Right kidney (tissue), 1 donor: ENCODE results near the gene SUFU.
A peak's percentile ranks its signal among the peaks of the same experiment; 100 is the strongest.

ENCODE experiments used
- DNase-seq: peaks from one replicate; pipeline ENCODE4 v3.0.0-alpha.2; 2016

SUFU gene

DNA sequence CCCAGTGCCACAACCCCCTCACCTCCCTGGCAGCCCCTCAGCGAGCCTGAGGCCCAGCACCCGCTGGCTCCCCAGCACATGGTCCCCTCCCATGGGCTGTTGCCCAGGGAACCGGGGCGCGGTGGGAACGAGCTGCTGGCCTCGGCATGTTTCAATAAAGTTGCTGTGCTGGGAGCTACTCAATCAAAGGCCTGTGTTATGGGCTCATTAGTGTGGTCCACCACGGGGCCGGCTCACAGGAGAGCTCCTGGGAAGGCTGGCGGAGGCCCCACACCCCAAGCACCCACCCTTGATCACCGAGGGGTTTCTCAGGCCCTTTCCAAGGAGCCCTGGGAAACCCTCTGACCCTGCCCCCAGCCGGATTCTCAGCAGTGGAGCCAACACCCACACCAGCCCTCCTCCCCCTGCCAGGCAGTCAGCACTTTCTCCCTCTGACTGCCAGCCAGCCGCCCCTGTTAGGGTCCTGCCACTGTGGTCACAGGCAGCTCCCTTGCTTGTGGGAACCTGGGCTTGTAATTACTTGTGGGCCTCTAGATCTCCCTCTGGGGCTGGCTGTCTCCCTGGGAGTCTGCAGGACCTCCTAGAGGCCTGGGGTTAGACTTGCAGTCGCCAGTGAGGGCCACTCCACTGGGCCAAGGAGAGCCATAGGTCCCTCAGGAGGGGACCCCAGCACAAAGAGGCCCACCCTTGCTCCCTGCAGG, 115.7 kb downstream of the SUFU start:
- no peak for DNase-seq

DNA sequence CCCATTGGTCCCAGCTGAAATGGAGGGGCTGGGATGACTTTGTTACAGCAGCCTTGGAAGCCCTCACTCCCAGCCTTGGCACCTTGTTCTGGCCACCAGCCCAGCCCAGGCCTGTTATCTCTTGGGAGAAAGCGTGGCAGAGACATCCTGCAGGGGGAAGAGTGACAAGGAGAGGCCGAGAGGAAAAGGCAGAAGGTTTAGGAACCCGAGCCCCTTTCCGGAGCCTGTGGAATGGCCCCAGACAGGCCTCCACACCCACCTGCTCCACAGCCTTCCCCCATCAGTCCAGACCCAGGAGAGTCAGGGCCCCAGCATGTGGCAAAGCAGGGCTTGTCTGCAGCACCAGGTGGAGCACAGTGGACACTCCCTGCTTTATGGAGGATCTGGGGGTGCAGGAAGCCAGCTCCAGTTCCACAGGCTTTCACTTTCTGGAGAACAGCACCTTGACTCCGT, 116.4 kb downstream of the SUFU start:
- no peak for DNase-seq

DNA sequence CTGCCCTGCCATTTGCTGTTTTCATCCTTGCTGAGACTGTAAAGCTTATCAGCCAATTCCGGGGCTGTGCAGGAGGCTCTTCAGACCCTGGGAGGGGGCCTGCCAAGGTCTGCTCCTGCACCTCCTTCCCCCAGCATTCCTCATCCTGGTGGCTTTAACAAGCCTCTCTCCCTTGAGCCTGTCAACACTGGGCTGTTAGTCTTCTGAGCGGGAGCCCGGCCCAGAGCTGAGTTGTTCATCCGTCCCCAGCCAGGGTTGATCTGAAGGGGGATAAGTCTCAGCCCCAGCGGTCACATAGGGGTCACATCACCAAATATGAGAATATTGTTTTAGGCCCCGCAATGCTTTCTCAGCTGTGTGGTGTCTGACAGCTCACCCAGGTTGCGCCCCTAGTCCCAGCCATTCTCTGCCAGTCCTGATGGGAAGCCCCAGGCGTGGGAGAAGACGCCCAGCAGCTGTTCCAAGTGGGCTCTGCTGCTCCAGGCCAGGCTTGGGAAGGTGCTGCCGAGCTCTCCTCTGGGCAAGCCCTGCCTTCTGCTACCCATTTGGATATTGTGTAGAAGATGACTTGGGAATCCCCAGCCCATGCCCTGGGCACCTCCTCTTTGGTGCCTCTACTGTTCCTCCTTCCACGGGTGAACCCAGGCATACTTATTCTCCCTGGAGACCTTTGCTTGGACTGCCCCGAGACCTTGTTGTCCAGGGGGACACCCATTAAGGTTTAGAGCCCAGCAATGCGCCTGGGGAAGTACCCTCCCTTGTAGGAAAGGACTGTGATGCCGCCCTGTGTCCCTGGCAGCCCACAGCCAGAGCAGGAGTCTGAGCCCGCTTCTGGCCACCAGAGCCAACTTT, 117.0 kb downstream of the SUFU start:
- no peak for DNase-seq

DNA sequence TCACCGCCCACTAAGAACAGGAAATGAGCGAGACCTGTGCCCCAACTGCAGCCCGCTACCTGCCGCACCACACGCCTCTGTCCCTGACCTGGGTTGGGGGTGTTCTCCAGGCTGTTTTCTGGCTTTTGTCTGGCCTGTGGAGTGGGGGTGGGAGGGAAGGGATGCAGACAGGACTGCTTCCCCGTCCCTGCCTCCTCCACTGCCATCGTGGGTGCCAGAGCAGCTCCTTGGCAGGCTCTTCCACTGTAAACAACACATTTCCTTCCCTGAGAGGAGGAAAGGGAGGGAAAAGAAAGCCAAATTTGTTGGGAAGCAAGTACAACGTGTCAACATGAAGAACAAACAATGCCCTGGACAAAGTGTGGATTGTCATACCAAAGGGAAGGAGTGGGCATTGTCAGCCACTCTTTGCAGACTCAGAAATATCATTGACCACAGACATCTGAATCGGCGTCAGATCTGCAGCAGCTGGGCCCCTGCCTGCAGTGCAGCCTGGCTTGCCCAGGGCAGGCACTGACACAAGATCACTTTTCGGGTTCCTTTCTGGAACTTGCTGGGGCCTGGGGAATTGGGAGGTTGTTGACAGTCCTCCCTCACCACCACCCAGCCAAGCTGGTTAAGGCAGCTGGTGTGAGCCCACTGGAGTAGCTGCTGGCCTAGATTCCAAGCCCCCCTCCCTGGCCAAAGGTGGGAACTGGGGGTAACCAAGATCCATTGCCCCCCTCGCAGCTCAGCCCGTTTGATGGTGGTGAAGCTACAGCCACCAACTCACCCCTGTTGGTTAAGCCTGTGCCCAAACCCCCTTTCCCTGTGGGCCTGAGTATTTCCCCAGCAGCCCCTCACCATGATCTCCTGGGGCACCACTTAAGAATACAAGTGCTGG, 117.9 kb downstream of the SUFU start:
- DNase-seq, result no peak

DNA sequence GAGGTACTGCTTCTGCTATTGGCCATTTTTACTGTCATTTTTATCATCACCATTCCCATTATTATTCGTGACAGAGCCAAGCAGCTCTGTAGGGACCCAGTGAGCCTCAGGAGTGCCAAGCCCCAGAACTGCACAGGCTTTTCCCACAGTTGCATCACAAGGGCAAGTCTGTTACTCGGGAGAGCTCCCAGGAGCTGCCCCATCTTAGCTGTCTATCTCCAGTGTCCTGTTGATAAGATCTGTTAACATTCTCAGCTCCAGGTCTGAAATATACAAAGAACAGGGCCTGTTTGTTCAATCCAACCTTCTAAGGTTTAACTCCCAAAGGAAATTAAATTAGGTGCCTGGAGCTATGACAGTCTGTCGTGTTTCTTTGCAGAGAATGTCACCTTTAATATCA, 120.3 kb downstream of the SUFU start:
- no peak for DNase-seq

DNA sequence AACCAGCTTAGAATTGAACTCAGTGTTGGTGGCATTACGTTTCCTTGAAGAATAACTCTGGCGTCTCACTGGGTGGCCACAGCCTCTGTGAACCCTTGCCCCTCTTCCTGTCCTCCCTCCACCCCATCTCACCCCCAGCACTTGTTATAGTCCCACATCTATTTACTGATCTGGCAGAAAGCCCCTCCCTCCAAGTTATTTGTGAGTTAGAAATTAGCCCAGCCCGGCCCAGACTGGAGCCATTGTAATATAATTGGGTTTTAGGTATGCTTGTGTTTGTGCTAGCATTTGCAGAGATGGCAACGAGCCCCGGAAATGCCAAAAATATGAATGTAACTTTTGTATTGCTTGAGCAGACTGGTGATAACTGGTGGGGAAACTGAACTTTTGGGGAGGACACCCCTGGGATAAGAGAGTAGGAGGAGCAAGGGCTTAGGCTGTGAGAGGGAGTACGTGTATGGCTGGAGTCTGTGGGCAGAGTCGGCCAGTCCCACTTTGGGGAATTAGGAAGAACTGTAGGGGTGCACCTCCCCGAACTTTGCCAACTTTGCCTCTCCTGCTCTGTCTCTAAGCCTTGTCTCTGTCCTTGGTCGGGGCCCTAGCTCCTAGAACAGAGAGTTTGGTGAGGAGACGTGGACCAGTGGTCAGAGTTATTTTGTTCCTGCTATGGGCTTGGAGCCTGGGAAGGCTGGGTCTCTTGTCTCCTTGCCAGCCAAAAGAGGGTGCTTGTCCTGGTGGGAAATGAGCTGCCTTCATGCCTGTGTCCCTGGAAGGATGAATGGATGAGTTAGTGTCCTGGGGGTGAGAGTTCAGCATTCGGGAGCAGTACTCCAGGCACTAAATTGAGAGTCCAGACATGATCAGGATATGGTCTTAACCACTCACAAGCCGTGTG, 121.2 kb downstream of the SUFU start:
- no peak for DNase-seq

DNA sequence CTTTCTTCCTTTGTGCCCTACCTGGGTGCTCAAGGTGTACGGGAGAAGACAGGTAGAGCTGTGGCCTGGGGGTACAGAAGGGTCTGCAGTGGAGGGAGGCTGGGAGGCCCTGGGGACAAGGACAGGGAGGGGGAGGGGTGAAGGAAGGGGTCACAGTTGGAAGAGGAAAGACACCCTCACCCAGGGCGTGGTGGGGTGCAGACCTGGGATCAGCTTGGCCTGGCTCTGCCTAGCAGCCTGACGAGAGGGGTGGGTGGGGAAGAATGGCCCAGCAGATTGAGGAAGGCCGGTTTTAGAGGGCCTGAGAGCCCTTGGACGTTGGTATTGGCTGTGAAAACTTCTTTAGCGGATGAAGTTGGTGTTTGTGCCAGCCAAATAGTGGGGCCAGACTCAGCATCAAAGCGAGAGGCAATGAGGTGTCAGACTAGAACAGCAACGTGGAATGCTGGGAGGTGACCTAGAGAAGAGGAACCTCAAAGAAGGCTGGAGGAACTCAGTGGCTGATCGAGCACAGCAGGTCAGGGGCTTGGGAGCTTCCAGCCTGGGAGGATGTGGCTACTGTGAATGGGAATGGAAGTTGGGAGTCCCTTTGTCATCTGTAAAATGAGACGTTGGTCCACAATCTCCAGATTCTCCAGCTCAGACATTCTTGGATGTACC, 122.4 kb downstream of the SUFU start:
- no peak for DNase-seq

DNA sequence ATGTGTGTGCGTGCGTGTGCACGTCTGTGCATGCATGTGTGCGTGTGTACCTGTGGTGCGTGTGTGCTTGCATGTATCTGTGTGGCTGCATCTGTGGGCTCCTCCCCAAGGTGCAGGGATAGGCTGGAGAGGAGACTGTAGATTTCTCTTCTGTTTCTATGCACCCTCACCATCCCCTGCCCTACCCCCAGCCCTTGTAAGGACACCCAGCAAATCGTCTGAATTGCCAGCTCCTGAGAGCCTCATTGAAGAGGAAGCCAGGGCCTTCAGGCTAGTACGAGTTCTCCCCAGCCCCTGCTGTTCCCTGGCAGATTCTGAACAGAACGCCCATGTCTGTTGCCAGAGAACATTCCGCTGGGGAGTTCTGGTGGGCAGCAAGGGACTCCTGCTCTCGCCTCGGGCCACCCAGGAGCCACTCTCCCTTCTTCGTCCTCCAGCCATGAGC, 123.5 kb downstream of the SUFU start:
- DNase-seq, result peak; percentile 43

DNA sequence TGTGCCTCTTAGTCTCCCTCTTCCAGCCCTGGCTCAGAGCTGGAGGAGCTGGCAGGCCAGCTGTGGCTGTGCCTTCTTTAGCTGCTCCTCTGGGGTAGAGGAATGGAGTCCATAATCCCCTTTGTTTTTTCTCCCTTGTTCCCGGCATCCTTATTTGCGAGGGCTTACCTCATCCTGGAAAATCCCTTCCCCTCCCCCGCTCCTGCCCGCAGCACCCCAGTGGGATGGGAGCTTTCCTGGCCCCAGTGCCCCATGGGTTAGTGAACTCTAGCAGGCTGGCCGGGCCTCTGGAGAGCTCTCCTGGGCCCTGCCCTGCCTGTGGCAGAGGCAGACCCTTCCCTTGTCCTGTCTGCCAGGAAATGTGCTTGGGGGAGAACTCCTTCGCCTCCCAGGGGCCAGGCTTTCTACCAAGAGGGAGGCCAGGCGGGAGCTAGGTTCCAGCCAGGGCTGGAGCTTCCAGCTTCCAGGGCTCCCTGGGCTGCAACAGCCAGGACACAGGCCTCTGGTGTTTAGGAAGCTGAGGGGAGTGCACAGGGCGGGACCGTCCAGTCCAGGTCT, 124.0 kb downstream of the SUFU start:
- peak; percentile 64 for DNase-seq

DNA sequence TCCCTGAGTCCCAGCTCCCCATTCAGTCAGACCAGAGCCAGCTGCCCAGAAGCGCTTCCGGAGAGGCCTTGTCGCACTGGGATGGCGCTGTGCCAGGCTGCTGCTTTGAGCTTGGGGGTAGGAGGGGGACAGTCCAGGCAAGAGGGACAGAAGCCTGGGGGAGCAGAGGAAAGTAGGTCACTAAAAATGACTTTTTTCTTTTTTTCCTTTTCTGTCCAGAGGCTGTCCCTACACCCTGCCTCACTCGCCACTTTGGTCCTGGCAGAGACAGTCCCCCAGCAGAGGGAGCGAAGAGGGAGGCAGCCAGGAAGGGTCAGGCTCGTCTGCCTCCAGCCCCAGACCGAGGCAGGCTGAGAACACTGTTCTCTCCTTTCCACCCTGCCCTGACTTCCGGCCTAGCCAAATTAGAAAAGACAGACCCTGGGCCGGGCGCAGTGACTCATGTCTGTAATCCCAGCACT, 124.7 kb downstream of the SUFU start:
- no peak for DNase-seq

DNA sequence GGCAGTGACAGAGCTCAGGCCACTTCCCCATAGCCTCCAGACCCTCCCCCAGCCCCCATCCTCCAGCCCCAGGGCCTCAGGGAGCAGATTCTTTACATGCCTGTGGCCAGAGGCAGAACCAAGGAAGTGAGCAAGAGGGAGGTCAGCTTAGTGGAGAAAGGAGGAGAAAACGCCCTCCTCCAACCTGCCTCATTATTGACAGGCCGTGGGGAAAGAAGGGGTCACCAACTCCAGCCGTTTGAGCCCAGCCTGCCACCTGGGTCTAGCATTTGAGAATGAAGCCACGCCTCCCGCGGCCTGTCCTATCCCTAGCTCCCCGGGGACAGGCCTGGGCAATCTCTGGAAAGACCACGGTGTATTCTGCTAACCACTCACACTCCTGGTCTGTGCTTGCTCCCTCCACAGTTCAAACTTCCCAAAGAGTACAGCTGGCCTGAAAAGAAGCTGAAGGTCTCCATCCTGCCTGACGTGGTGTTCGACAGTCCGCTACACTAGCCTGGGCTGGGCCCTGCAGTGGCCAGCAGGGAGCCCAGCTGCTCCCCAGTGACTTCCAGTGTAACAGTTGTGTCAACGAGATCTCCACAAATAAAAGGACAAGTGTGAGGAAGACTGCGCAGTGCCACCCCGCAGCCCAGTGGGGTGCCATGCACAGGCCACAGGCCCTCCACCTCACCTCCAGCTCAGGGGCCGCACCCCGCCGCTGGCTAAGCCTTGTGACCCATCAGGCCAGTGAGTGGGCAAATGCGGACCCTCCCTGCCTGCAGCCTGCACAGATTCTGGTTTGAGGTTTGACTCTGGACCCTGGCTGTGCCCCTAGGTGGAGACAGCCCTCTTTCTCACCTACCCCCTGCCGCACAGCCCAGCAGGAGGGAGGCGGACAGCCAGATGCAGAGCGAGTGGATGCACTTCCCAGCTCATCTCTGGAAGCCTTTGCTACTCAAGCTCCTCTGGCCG, 126.2 kb downstream of the SUFU start:
- peak; percentile 67 for DNase-seq

DNA sequence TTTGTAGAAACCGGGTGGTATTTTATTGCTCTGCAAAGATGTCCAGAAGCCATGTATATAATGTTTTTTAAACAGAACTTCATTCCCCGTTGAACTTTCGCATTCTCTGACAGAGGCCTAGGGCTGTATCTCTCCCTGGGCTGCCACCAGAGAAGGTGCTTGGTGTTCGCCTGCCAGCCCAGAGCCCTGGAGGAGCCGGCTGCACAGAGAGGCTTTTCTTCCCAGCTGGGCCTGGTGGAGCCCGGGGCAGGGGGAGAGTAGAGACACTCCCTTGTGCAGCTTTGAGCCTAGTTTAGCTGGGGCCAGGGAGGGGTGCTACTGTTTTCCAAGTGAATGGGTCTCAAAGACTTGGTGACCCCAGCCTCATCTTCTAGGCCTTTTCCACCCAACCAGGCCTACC, 126.9 kb downstream of the SUFU start:
- DNase-seq, result no peak

DNA sequence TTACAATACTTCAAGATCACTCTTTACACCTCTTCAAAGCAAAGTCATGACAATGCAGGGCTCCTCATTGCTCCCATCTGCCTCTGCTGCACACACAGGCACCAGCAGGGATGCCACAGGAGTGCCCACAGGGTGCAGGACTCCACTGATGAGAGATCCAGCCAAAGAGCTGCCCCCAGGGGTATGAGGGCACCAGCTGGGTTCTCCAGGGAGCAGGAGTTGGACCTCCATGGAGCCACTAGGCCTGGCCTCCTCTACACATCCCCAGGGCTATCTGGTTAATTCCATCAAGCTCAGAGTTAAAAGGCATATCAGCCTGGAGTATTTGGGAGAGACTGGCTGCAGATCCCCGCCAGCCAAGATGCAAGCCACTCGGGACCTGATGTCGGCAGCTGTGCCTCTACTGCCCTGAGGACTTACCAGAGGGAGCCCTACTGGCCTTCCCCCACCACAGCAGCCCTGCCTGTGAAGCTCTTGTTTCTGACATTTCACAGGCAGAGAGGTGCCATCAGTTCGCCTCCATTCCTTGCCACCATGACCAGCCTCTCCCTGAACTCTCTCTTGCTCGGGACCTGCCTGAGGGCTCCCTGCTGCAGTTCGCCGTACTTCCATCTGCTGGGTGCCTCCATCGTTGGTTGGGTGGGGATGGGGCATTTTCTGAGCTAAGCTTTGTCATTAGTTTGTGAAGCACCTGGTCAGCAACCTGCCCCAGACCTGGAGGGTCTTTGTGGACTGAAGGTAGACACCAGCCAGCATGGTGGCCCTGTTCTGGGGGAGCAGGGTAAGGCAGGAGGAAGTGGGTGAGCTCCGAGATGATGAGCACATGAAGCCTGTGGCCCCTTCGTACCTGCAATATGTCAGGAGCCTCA, 128.0 kb downstream of the SUFU start:
- DNase-seq, result no peak

DNA sequence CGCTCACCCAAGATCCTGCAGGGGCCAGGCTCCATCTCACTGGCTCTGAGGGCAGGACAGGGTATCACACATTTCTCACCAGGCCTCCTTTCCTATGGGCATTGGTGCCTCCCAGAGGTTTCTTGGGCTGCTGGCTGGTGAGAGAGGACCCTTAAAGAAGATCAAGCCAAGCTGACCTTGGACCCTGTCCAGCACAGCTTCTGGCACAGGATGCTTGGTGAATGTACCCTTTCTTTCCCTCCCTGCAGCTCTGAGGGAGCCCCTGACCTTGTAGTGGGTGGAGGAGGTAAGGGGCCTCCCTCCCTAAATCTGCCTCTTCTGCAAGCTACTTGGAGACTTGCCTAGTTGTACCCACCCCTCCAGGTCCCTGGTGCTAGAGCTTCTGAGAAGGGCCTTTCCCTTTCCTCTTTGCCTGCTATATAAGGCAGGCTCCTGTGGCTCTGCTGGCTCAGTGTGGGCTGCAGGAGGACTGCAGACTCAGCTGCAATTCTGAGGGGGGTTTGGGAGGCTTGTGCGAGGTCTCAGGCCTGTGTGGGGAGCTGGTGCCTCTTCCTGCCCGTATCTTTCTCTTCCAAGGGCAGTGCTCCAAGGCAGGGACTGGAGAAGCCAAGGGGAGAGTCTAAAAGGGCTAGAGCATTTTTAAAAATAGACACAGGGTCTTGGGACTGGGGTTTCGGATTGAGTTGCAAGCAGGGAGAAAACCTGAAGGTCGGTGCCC, 128.8 kb downstream of the SUFU start:
- no peak for DNase-seq

DNA sequence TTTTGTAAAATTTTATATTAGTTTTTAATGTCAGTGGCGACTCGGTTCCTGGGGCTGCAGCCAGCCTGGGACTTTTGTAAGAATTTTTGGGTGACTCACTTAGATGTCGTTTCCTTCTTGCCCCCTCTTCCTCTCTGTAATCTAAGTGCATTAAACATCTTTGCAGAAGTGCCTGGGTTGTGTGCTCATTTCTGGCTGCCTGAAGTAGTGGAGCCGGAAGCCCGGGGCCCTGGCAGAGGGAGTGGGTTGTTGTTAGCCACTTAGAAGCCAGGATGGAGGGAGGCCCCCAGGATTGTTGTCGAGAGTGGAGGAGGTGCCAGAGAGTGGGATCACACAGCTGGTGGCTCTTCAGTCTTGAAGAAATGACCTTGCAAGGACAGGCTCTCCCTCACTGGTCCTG, 129.5 kb downstream of the SUFU start:
- no peak for DNase-seq

DNA sequence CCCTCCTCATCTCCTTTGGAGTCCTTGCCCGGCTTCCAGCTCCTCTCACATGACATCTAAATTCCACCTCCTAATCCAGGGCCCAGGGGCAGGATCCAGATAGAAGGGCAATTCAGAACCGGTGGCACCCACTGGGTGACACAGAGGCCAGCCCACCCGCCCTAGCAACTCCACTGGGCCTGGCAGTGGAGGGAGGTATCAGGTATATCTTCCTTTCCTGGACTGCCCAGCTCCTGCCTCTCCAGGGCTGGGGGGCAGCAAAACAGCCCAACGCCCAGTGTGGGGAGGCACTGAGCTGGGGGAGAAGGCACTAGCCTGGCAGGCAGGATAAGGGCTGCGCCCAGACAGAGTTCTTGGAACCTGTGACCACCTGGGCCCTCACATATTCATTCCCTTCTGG, 130.1 kb downstream of the SUFU start:
- no peak for DNase-seq

DNA sequence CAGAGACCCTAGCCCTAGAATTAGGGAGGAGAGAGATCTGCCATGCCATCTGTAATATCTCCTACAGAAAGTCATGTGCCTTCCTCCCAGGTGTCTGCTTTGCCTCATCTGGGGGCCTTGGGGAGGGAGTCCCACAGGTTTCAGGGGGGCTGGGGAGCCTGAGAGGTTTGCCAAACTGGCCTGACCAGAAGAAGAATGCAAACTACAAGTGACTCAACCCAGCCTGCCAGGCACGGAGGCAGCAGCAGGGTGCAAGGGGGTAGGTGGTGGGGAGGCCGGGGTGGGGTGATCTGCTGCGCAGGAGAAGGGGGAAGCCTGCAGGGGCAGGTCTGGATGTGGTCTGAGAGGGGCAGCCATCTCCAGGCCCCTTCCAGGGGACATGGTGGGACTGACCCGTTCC, 130.9 kb downstream of the SUFU start:
- DNase-seq, result no peak

DNA sequence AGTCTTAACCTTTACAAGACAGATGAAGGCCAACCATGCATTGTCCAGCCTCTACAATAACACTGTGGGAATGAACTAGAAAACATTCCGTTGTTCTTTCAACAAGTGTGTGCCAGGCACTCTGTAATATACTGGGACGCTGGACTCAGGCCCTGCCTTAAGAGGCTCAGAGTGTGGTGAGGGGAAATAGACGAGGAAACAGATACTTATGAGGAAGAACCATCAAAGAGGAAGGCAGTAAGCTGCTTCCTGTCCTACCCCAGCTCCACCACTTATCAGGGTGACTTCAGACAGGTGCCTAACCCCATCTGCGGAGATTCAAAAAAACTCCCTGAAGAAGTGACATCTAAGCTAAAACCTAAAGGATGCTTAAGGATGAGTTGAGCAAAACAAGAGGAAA, 131.6 kb downstream of the SUFU start:
- no peak for DNase-seq
